Stimulated activated CD8-positive, alpha-beta memory T cell treated with anti-CD3 and anti-CD28 coated beads, Interleukin-7, amount 100 ng/mL, for 48 hours (primary cell): Measurements from ENCODE around the gene CYBA.

Experiments
- DNase-seq, 2 donors: peaks; one replicate each; pipeline ENCODE4 v3.0.0-alpha.2; 2020; ENCODE audit warnings: low read depth in 1 of 2; ENCODE audit errors: extremely low read depth in 1 of 2

Gene CYBA

GRCh38 chr16:88647178-88648070, 3.4 kb downstream of the CYBA start:
- DNase-seq, result no peak

GRCh38 chr16:88646345-88647034, 4.4 kb downstream of the CYBA start:
- no peak for DNase-seq

GRCh38 chr16:88645941-88646340, 4.9 kb downstream of the CYBA start:
- no peak for DNase-seq

- no peak for DNase-seq
Observed at GRCh38 chr16:88645455-88645854, 5.4 kb downstream of the CYBA start.

- no peak for DNase-seq
Observed at GRCh38 chr16:88643644-88643932, 7.3 kb downstream of the CYBA start.

GRCh38 chr16:88642881-88643643, 7.8 kb downstream of the CYBA start:
- no peak for DNase-seq

- DNase-seq, result no peak
Observed at GRCh38 chr16:88640498-88641247, 10.2 kb downstream of the CYBA start.

GRCh38 chr16:88640039-88640495, 10.8 kb downstream of the CYBA start:
- DNase-seq, result no peak

GRCh38 chr16:88639231-88640038, 11.4 kb downstream of the CYBA start:
- no peak for DNase-seq

GRCh38 chr16:88638323-88639230, 12.3 kb downstream of the CYBA start, which contains the start of gene IL17C:
IL17C (plus strand) TSS chr16:88638572; CDS start chr16:88638642, 70 bp downstream.
- DNase-seq, result no peak

- no peak for DNase-seq
Observed at GRCh38 chr16:88636488-88637265, 14.2 kb downstream of the CYBA start.

- no peak for DNase-seq
Observed at GRCh38 chr16:88635671-88636319, 15.1 kb downstream of the CYBA start.

- DNase-seq, result no peak
Observed at GRCh38 chr16:88634994-88635670, 15.7 kb downstream of the CYBA start.

GRCh38 chr16:88634141-88634993, 16.5 kb downstream of the CYBA start:
- peak; percentile 45 to 47 for DNase-seq

GRCh38 chr16:88633684-88634140, 17.1 kb downstream of the CYBA start:
- DNase-seq, result peak; percentile 45 to 56

GRCh38 chr16:88632587-88632930, 18.3 kb downstream of the CYBA start:
- no peak for DNase-seq
